ENCODE measurements around the gene GRID1. TPM values are rescaled to one million over a fixed set of nuclear protein-coding genes. Genes with fewer than 3 reads are reported as not detected.

GRID1 gene
- total RNA-seq, 1 donor from 2014 or later, result not detected

DNA sequence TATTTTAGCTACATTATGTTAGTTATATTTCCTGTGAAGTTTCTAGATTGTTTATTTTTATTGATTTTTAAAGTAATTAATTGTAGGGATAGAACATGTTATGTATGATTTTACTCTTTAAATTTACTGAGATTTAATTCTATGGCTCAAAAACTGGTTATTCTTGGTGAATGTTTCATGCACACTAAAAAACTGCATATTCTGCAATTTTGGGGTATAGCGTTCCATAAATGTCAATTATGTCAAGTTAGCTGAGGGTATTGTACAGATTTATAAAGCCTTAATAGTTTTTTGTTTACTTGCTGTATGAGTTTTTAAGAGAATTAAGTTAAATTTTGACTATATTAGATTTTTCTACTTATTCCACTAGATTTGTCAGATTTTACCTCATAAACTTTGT lies 669.7 kb downstream of the GRID1 start:
- intact Hi-C loops (cut with micrococcal nuclease), result no loop called here
- Mint-ChIP-seq H3K4me1 (no peaks in the 10 kb centered on the region), H3K36me3 (ENCODE audit: low read depth) (no peaks in the 10 kb centered on the region)

DNA sequence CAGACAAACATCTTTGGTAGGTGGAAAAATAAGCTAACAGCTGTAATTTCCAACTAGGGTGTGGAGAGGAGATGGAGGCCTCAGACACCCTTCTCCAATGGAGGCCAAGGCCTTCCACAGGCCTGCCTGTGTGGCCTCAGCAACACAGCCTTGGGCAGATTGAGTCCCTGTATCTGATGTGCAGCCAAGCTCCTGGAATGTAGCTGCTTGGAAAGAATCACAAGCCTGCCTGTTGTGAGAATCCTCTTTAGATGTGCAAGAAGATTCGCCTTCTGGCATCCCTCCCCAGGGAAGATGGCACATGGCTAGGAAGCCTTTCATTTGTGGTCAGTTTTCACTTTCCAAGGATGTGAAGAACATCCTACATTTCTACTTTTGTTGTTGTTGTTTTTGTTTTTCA lies 684.0 kb downstream of the GRID1 start:
- Mint-ChIP-seq H3K36me3 (ENCODE audit: low read depth) (no peaks in the 10 kb centered on the region), H3K27me3 (peaks cover 1% of the 10 kb centered on the region), H3K4me3 (no peak overlapping the region), H3K27ac (no peak overlapping the region), H3K9me3 (no peaks in the 10 kb centered on the region), H3K4me1 (no peaks in the 10 kb centered on the region)
- DNase-seq (no peak), ATAC-seq (ENCODE audit: low read depth) (no peak)
- ChIA-PET POLR2A (no interaction called here), CTCF (no interaction called here)
- no peak for TF ChIP-seq CTCF (IDR thresholded peaks at IDR 0.05)
- intact Hi-C loops (cut with micrococcal nuclease), result no loop called here

More for the DNA sequence above, 669.7 kb downstream of the GRID1 start:
- no peak overlapping the region for H3K4me3 Mint-ChIP-seq
- no peak for TF ChIP-seq CTCF (IDR thresholded peaks at IDR 0.05)
- peaks cover 8% of the 10 kb centered on the region for H3K27me3 Mint-ChIP-seq
- H3K9me3 Mint-ChIP-seq, result no peaks in the 10 kb centered on the region
- ChIA-PET CTCF (no interaction called here), POLR2A (no interaction called here)
- H3K27ac Mint-ChIP-seq, result no peak overlapping the region
- DNase-seq (no peak), ATAC-seq (ENCODE audit: low read depth) (no peak)

- POLR2A ChIA-PET, result no interaction called here
- Mint-ChIP-seq H3K9me3 (no peaks in the 10 kb centered on the region), H3K27me3 (no peaks in the 10 kb centered on the region), H3K4me1 (no peaks in the 10 kb centered on the region), H3K27ac (no peak overlapping the region), H3K36me3 (ENCODE audit: low read depth) (no peaks in the 10 kb centered on the region), H3K4me3 (no peak overlapping the region)
- CTCF ChIA-PET, result no interaction called here
- DNase-seq (no peak), ATAC-seq (ENCODE audit: low read depth) (no peak)
- intact Hi-C loops (cut with micrococcal nuclease), result no loop called here
- no peak for TF ChIP-seq CTCF (IDR thresholded peaks at IDR 0.05)
Measured at GRCh38 chr10:85679710-85680109, 686.9 kb downstream of the GRID1 start.

- intact Hi-C loops (cut with micrococcal nuclease), result no loop called here
- DNase-seq (no peak), ATAC-seq (ENCODE audit: low read depth) (no peak)
- no peak overlapping the region for H3K4me3 Mint-ChIP-seq
- TF ChIP-seq CTCF (IDR thresholded peaks at IDR 0.05), result no peak
- no peak overlapping the region for H3K27ac Mint-ChIP-seq
- H3K4me1 Mint-ChIP-seq, result no peaks in the 10 kb centered on the region
- no peaks in the 10 kb centered on the region for H3K27me3 Mint-ChIP-seq
- ChIA-PET CTCF (no interaction called here), POLR2A (no interaction called here)
- no peaks in the 10 kb centered on the region for H3K9me3 Mint-ChIP-seq
- no peaks in the 10 kb centered on the region for H3K36me3 Mint-ChIP-seq (ENCODE audit: low read depth)
Measured at GRCh38 chr10:85679061-85679460, 687.5 kb downstream of the GRID1 start.

DNA sequence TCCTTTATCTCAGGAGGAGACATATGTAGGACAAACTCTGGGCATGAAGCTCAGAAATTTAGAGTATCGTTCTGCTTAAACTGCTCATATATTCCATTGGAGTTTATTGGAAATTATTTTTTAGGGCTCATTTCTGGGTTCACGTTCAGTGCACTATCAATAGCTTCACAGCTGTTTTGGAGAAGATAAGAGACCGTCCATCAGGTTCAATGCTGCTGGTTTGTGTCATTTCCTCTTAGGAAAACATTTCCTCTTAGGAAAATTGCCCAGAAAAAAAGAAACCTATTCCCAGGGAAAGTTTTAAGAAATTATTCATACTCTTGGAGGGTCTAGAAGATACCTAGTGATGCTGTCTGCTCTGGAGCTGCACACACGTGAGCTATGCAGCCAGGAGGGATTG lies 691.7 kb downstream of the GRID1 start:
- intact Hi-C loops (cut with micrococcal nuclease), result no loop called here
- ATAC-seq (ENCODE audit: low read depth), result no peak
- CTCF ChIA-PET, result no interaction called here

More for the DNA sequence above, 691.7 kb downstream of the GRID1 start:
- POLR2A ChIA-PET, result no interaction called here
- no peaks in the 10 kb centered on the region for H3K36me3 Mint-ChIP-seq (ENCODE audit: low read depth)
- H3K4me3 Mint-ChIP-seq, result no peak overlapping the region
- H3K4me1 Mint-ChIP-seq, result no peaks in the 10 kb centered on the region
- no peaks in the 10 kb centered on the region for H3K27me3 Mint-ChIP-seq
- H3K9me3 Mint-ChIP-seq, result peaks cover 8% of the 10 kb centered on the region
- no peak for DNase-seq
- no peak for TF ChIP-seq CTCF (IDR thresholded peaks at IDR 0.05)
- no peak overlapping the region for H3K27ac Mint-ChIP-seq

All from activated B cell treated with CpG ODN at 0.5 μM for 24 hours (primary cell).